Measurements from ENCODE around the gene DPYD. TPM values are rescaled to one million over a fixed set of nuclear protein-coding genes. Genes with fewer than 3 reads are reported as not detected.

Gene DPYD
- total RNA-seq, 2 donors from 2014 or later: 9.2 to 17.5 TPM

DNA sequence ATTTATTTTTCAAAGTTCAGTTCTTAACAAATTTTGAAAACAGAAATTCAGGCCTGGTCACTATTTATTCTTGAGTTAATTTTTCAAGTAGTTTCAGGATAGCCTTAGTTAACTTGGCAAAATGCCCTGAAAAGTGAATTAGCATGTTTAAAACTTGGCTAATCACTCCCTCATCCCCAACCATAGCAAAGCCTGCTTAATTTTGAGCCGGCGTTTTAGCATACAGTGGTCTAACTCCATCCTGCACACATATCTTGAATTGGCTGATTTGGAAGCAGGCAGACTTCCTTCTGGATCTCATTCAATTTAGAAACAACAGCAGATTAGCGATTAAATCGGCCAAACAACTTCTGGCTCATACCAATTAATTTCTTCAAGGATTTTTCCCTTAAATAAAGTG lies 760.0 kb downstream of the DPYD start:
- H3K27me3 Mint-ChIP-seq (ENCODE audit: insufficient read depth): no peaks in the 10 kb centered on the region
- H3K36me3 Mint-ChIP-seq (ENCODE audit: low read depth): no peaks in the 10 kb centered on the region
- no peaks in the 10 kb centered on the region for H3K36me3 ChIP-seq (ENCODE audit: control insufficient read depth, insufficient read depth, low read length)
- no peaks in the 10 kb centered on the region for H3K9me3 ChIP-seq (ENCODE audit: control insufficient read depth, low read length)
- WGBS, 2 experiments (ENCODE audit: insufficient coverage in 1 of 2, insufficient read length in 1 of 2): 91 to 92% methylated on average over 2 to 4 of the region's 4 CpGs
- H3K4me3 ChIP-seq (ENCODE audit: low read length): no peak overlapping the region
- no peak overlapping the region for H3K9ac ChIP-seq (ENCODE audit: extremely low read depth, low read length, poor library complexity, severe bottlenecking)
- no peaks in the 10 kb centered on the region for H3K4me1 ChIP-seq (ENCODE audit: control insufficient read depth, insufficient read depth, low read length)
- no peak overlapping the region for H3K27ac ChIP-seq (ENCODE audit: low read depth, low read length)
- H3K27me3 ChIP-seq (ENCODE audit: control insufficient read depth, insufficient read depth, low read length, poor library complexity, severe bottlenecking): no peaks in the 10 kb centered on the region
- H3K4me3 Mint-ChIP-seq: no peak overlapping the region
- no peak for DNase-seq
- H3K27ac Mint-ChIP-seq: no peak overlapping the region
- H3K4me1 Mint-ChIP-seq: no peaks in the 10 kb centered on the region
- no peak for TF ChIP-seq CTCF (conservative IDR thresholded peaks at IDR 0.05)
- no peaks in the 10 kb centered on the region for H3K9me3 Mint-ChIP-seq

DNA sequence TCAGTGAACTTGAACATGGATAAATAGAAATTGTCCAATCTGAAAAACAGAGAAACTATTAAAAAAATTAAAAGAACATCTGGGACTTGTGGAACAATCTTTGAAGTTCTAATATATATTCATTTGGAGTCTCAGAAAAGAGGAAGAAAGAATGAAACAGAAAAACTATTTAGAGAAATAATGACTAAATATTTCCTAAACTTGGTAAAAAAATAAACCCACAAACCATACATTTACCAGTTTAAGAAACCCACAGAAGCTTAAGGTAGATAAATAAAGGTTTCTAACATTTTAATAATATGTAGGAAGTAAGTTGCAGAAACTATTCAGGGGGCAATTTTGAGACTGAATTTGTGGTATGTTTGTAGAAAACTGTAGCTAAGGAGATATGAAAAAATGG lies 761.5 kb downstream of the DPYD start:
- Histone ChIP-seq H3K4me3 (ENCODE audit: low read length) (no peak overlapping the region), H3K27me3 (ENCODE audit: control insufficient read depth, insufficient read depth, low read length, poor library complexity, severe bottlenecking) (no peaks in the 10 kb centered on the region), H3K9me3 (ENCODE audit: control insufficient read depth, low read length) (no peaks in the 10 kb centered on the region), H3K27ac (ENCODE audit: low read depth, low read length) (no peak overlapping the region), H3K4me1 (ENCODE audit: control insufficient read depth, insufficient read depth, low read length) (no peaks in the 10 kb centered on the region), H3K36me3 (ENCODE audit: control insufficient read depth, insufficient read depth, low read length) (no peaks in the 10 kb centered on the region), H3K9ac (ENCODE audit: extremely low read depth, low read length, poor library complexity, severe bottlenecking) (no peak overlapping the region)
- Mint-ChIP-seq H3K27me3 (ENCODE audit: insufficient read depth) (no peaks in the 10 kb centered on the region), H3K4me1 (no peaks in the 10 kb centered on the region), H3K9me3 (no peaks in the 10 kb centered on the region), H3K4me3 (no peak overlapping the region), H3K36me3 (ENCODE audit: low read depth) (no peaks in the 10 kb centered on the region), H3K27ac (no peak overlapping the region)
- no peak for TF ChIP-seq CTCF (conservative IDR thresholded peaks at IDR 0.05)
- no peak for DNase-seq

GRCh38 chr1:97158691-97159096 lies 762.1 kb downstream of the DPYD start:
- no peak for DNase-seq
- H3K27ac Mint-ChIP-seq: no peak overlapping the region
- WGBS, 2 experiments (ENCODE audit: insufficient coverage in 1 of 2, insufficient read length in 1 of 2): no CpG with 5 or more reads among the region's 1 CpG
- Histone ChIP-seq H3K9ac (ENCODE audit: extremely low read depth, low read length, poor library complexity, severe bottlenecking) (no peak overlapping the region), H3K9me3 (ENCODE audit: control insufficient read depth, low read length) (no peaks in the 10 kb centered on the region), H3K27me3 (ENCODE audit: control insufficient read depth, insufficient read depth, low read length, poor library complexity, severe bottlenecking) (no peaks in the 10 kb centered on the region), H3K27ac (ENCODE audit: low read depth, low read length) (no peak overlapping the region), H3K36me3 (ENCODE audit: control insufficient read depth, insufficient read depth, low read length) (no peaks in the 10 kb centered on the region), H3K4me3 (ENCODE audit: low read length) (no peak overlapping the region), H3K4me1 (ENCODE audit: control insufficient read depth, insufficient read depth, low read length) (no peaks in the 10 kb centered on the region)
- H3K36me3 Mint-ChIP-seq (ENCODE audit: low read depth): no peaks in the 10 kb centered on the region
- no peak overlapping the region for H3K4me3 Mint-ChIP-seq
- no peak for TF ChIP-seq CTCF (conservative IDR thresholded peaks at IDR 0.05)
- H3K9me3 Mint-ChIP-seq: no peaks in the 10 kb centered on the region
- H3K27me3 Mint-ChIP-seq (ENCODE audit: insufficient read depth): no peaks in the 10 kb centered on the region
- H3K4me1 Mint-ChIP-seq: no peaks in the 10 kb centered on the region

All from endodermal cell (in vitro differentiated cells).